ENCODE results near the gene LYPLA2. TPM values are rescaled to one million over a fixed set of nuclear protein-coding genes. Genes with fewer than 3 reads are reported as not detected.
"Not testable (repeated sequence)": the region's sequence is repeated elsewhere in the genome, so short reads cannot be mapped to it uniquely, and the experiment has no call there.

LYPLA2 gene
- total RNA-seq, 2 experiments from 2014 or later: 57.0 to 59.2 TPM

DNA sequence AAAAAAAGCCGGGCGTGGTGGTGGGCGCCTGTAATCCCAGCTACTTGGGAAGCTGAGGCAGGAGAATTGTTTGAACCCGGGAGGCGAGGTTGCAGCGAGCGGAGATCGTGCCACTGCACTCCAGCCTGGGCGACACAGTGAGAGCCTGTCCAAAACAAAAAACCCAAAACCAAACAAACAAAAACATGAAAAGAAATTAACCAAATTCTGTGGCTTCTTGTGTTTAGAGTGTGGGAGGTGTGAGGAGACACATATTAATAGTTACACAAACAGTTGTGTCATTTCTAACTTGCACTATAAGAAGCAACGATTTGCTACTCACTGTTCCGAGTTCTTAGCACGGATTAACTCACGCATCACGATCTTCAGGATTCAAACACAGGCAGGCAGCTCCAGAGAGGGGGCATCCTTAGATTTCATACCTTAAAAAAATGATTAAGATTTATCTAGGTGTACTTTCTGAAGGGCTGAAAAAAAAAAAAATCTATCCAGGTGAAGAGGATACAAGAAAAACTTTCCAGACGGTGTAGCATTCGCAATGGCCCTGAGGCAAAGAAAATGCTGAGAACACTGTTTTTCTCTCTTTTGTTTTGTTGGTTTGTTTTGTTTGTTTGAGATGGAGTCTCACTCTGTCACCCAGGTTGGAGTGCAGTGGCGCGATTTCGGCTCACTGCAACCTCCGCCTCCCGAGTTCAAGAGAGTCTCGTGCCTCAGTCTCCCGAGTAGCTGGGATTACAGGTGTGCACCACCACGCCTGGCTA is 35.0 kb downstream of the LYPLA2 start:
- TF ChIP-seq, protein P1, sequence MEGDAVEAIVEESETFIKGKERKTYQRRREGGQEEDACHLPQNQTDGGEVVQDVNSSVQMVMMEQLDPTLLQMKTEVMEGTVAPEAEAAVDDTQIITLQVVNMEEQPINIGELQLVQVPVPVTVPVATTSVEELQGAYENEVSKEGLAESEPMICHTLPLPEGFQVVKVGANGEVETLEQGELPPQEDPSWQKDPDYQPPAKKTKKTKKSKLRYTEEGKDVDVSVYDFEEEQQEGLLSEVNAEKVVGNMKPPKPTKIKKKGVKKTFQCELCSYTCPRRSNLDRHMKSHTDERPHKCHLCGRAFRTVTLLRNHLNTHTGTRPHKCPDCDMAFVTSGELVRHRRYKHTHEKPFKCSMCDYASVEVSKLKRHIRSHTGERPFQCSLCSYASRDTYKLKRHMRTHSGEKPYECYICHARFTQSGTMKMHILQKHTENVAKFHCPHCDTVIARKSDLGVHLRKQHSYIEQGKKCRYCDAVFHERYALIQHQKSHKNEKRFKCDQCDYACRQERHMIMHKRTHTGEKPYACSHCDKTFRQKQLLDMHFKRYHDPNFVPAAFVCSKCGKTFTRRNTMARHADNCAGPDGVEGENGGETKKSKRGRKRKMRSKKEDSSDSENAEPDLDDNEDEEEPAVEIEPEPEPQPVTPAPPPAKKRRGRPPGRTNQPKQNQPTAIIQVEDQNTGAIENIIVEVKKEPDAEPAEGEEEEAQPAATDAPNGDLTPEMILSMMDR (IDR thresholded peaks at IDR 0.05): no peak
- intact Hi-C loops (cut with micrococcal nuclease): no loop called here
- peak overlapping the region; percentile 96 for H3K27ac Mint-ChIP-seq
- CTCF ChIA-PET: interaction anchor here (1.2 to 5.5 kb wide), 8 partner anchors 12 to 189 kb away, joined by 3 to 73 read pairs (median 4); no protein-coding TSS in a partner anchor
- no peaks in the 10 kb centered on the region for H3K27me3 Mint-ChIP-seq
- peak; percentile 49 for ATAC-seq
- H3K4me1 Mint-ChIP-seq (ENCODE audit: low read depth): peaks cover 22% of the 10 kb centered on the region
- peak overlapping the region; percentile 97 for H3K4me3 Mint-ChIP-seq
- peaks cover 8% of the 10 kb centered on the region for H3K36me3 Mint-ChIP-seq (ENCODE audit: low read depth)
- no peaks in the 10 kb centered on the region for H3K9me3 Mint-ChIP-seq
- POLR2A ChIA-PET: interaction anchor here (0.6 to 2.8 kb wide), 16 partner anchors 9 to 327 kb away, joined by 3 to 13 read pairs (median 4); partner anchors contain the start of genes GALE, LYPLA2, PITHD1 and PNRC2
- no peak for DNase-seq

DNA sequence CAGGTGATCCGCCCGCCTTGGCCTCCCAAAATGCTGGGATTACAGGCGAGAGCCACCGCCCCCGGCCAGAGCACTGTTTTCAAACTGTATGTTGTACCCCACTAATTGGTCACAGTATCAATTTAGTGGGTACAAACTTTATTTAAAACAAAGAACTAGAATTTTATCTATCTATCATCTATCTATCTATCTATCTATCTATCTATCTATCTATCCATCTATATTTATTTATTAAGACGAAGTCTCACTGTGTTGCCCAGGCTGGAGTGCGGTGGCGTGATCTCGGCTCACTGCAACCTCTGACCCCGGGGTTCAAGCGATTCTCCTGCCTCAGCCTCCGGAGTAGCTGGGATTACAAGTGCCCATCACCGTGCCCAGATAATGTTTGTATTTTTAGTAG is 35.6 kb downstream of the LYPLA2 start:
- ATAC-seq; intact Hi-C loops (cut with micrococcal nuclease); CTCF ChIA-PET; H3K27ac Mint-ChIP-seq; DNase-seq; H3K4me3 Mint-ChIP-seq; H3K27me3 Mint-ChIP-seq; H3K9me3 Mint-ChIP-seq; H3K36me3 Mint-ChIP-seq (ENCODE audit: low read depth): not testable (repeated sequence)
- peaks cover 22% of the 10 kb centered on the region for H3K4me1 Mint-ChIP-seq (ENCODE audit: low read depth)
- POLR2A ChIA-PET: interaction anchor here (0.9 to 2.8 kb wide), 3 partner anchors 10 to 133 kb away, joined by 3 to 13 read pairs (median 7); partner anchors contain the start of gene PNRC2

DNA sequence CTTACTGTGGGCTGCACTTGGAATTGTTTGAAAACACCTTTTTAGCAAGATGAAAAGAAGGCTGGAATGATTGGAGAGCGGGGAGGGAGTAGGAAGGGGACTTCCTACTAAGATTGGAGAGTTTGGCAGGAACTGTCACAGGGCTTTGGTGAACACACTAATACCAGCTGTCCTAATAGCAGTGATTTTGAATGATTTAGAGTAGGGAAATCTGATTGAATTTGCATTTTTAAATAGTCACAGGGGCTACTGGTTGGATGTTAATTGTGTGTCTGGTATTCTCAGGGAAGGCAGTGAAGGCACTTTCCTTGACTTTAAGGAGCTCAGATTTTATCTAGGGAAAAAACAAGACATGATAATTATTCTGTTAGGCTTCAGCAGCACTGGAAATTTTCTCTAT is 36.8 kb downstream of the LYPLA2 start:
- Mint-ChIP-seq H3K27me3 (no peaks in the 10 kb centered on the region), H3K4me3 (no peak overlapping the region), H3K4me1 (ENCODE audit: low read depth) (peaks cover 22% of the 10 kb centered on the region), H3K36me3 (ENCODE audit: low read depth) (peaks cover 8% of the 10 kb centered on the region), H3K27ac (no peak overlapping the region), H3K9me3 (no peaks in the 10 kb centered on the region)
- intact Hi-C loops (cut with micrococcal nuclease): no loop called here
- TF ChIP-seq, protein P1 (IDR thresholded peaks at IDR 0.05): no peak
- POLR2A ChIA-PET: interaction anchor here (0.6 kb wide), 1 partner anchor 112 kb away, joined by 3 read pairs; no protein-coding TSS in a partner anchor
- DNase-seq: no peak
- CTCF ChIA-PET: interaction anchor here (1.3 to 2.0 kb wide), 3 partner anchors 10 to 56 kb away, joined by 3 to 13 read pairs (median 5); no protein-coding TSS in a partner anchor
- ATAC-seq: no peak

GRCh38 chr1:23834156-23834555 is 43.2 kb downstream of the LYPLA2 start:
- intact Hi-C loops (cut with micrococcal nuclease); H3K9me3 Mint-ChIP-seq; DNase-seq; H3K4me3 Mint-ChIP-seq; H3K27me3 Mint-ChIP-seq; ATAC-seq; H3K36me3 Mint-ChIP-seq (ENCODE audit: low read depth); H3K27ac Mint-ChIP-seq: not testable (repeated sequence)
- H3K4me1 Mint-ChIP-seq (ENCODE audit: low read depth): peaks cover 15% of the 10 kb centered on the region
- ChIA-PET POLR2A (interaction anchor here (0.7 to 1.0 kb wide), 2 partner anchors 29 to 294 kb away, joined by 3 read pairs; no protein-coding TSS in a partner anchor), CTCF (interaction anchor here (1.2 to 2.4 kb wide), 2 partner anchors 24 to 83 kb away, joined by 5 to 13 read pairs; no protein-coding TSS in a partner anchor)

GRCh38 chr1:23836037-23836436 is 45.1 kb downstream of the LYPLA2 start:
- peaks cover 12% of the 10 kb centered on the region for H3K4me1 Mint-ChIP-seq (ENCODE audit: low read depth)
- no peak overlapping the region for H3K27ac Mint-ChIP-seq
- POLR2A ChIA-PET: no interaction called here
- no peak for DNase-seq
- intact Hi-C loops (cut with micrococcal nuclease): no loop called here
- no peaks in the 10 kb centered on the region for H3K9me3 Mint-ChIP-seq
- no peaks in the 10 kb centered on the region for H3K36me3 Mint-ChIP-seq (ENCODE audit: low read depth)
- TF ChIP-seq, protein P1 (IDR thresholded peaks at IDR 0.05): no peak
- CTCF ChIA-PET: no interaction called here
- peaks cover 3% of the 10 kb centered on the region for H3K27me3 Mint-ChIP-seq
- H3K4me3 Mint-ChIP-seq: no peak overlapping the region
- ATAC-seq: no peak

Data from activated CD8-positive, alpha-beta T cell treated with anti-CD3 and anti-CD28 coated beads for 36 hours (primary cell).